ENCODE results near the gene HMGXB3.

- TF ChIP-seq CTCF (IDR thresholded peaks at IDR 0.05) (no peak), POLR2A (IDR thresholded peaks at IDR 0.05) (no peak), POLR2AphosphoS5 (IDR thresholded peaks at IDR 0.05) (no peak)
Measured at GRCh38 chr5:150079909-150080461, 79.4 kb downstream of the HMGXB3 start.

Measured in sigmoid colon (tissue), 4 donors.